ENCODE results near the gene VSIG8.

VSIG8 gene

GRCh38 chr1:159892944-159893343 is 30.5 kb upstream of the VSIG8 start:
- TF ChIP-seq ZNF274 (IDR thresholded peaks at IDR 0.05; ENCODE audit: low read depth, low read length): no peak
- no peak overlapping the region for H3K4me3 ChIP-seq (ENCODE audit: low read length)

GRCh38 chr1:159891275-159892157 is 29.1 kb upstream of the VSIG8 start:
- H3K4me3 ChIP-seq (ENCODE audit: low read length): no peak overlapping the region
- no peak for TF ChIP-seq ZNF274 (IDR thresholded peaks at IDR 0.05; ENCODE audit: low read depth, low read length)

- H3K4me3 ChIP-seq (ENCODE audit: low read length): no peak overlapping the region
- TF ChIP-seq ZNF274 (IDR thresholded peaks at IDR 0.05; ENCODE audit: low read depth, low read length): no peak
These were observed 27.9 kb upstream of the VSIG8 start for GRCh38 chr1:159890390-159890789.

GRCh38 chr1:159889821-159890252 is 27.4 kb upstream of the VSIG8 start:
- H3K4me3 ChIP-seq (ENCODE audit: low read length): no peak overlapping the region
- TF ChIP-seq ZNF274 (IDR thresholded peaks at IDR 0.05; ENCODE audit: low read depth, low read length): no peak

- no peak overlapping the region for H3K4me3 ChIP-seq (ENCODE audit: low read length)
- TF ChIP-seq ZNF274 (IDR thresholded peaks at IDR 0.05; ENCODE audit: low read depth, low read length): no peak
These were observed 26.7 kb upstream of the VSIG8 start for GRCh38 chr1:159889202-159889601.

GRCh38 chr1:159884296-159884695 is 21.8 kb upstream of the VSIG8 start:
- no peak overlapping the region for H3K4me3 ChIP-seq (ENCODE audit: low read length)
- no peak for TF ChIP-seq ZNF274 (IDR thresholded peaks at IDR 0.05; ENCODE audit: low read depth, low read length)

- no peak for TF ChIP-seq ZNF274 (IDR thresholded peaks at IDR 0.05; ENCODE audit: low read depth, low read length)
- no peak overlapping the region for H3K4me3 ChIP-seq (ENCODE audit: low read length)
These were observed 20.7 kb upstream of the VSIG8 start for GRCh38 chr1:159883134-159883533.

GRCh38 chr1:159882527-159882862 is 20.0 kb upstream of the VSIG8 start:
- TF ChIP-seq ZNF274 (IDR thresholded peaks at IDR 0.05; ENCODE audit: low read depth, low read length): no peak
- no peak overlapping the region for H3K4me3 ChIP-seq (ENCODE audit: low read length)

GRCh38 chr1:159881622-159882526 is 19.4 kb upstream of the VSIG8 start:
- H3K4me3 ChIP-seq (ENCODE audit: low read length): no peak overlapping the region
- TF ChIP-seq ZNF274 (IDR thresholded peaks at IDR 0.05; ENCODE audit: low read depth, low read length): no peak

GRCh38 chr1:159880430-159880829 is 18.0 kb upstream of the VSIG8 start:
- no peak for TF ChIP-seq ZNF274 (IDR thresholded peaks at IDR 0.05; ENCODE audit: low read depth, low read length)
- H3K4me3 ChIP-seq (ENCODE audit: low read length): no peak overlapping the region

- H3K4me3 ChIP-seq (ENCODE audit: low read length): no peak overlapping the region
- TF ChIP-seq ZNF274 (IDR thresholded peaks at IDR 0.05; ENCODE audit: low read depth, low read length): no peak
These were observed 17.5 kb upstream of the VSIG8 start for GRCh38 chr1:159879977-159880376.

GRCh38 chr1:159879136-159879535 is 16.7 kb upstream of the VSIG8 start:
- TF ChIP-seq ZNF274 (IDR thresholded peaks at IDR 0.05; ENCODE audit: low read depth, low read length): no peak
- no peak overlapping the region for H3K4me3 ChIP-seq (ENCODE audit: low read length)

GRCh38 chr1:159877695-159878444 is 15.4 kb upstream of the VSIG8 start:
- no peak for TF ChIP-seq ZNF274 (IDR thresholded peaks at IDR 0.05; ENCODE audit: low read depth, low read length)

GRCh38 chr1:159873530-159874143 is 11.2 kb upstream of the VSIG8 start:
- TF ChIP-seq ZNF274 (IDR thresholded peaks at IDR 0.05; ENCODE audit: low read depth, low read length): no peak
- H3K4me3 ChIP-seq (ENCODE audit: low read length): no peak overlapping the region

More at GRCh38 chr1:159877695-159878444, 15.4 kb upstream of the VSIG8 start:
- H3K4me3 ChIP-seq (ENCODE audit: low read length): no peak overlapping the region
